Endothelial cell of umbilical vein (primary cell): ENCODE data around the gene EXOSC2. TPM values are rescaled to one million over a fixed set of nuclear protein-coding genes. Genes with fewer than 3 reads are reported as not detected.

ENCODE experiments used
- BruUV-seq: library from RNA; stranded (reverse); fragments of 400-500 nt; replicated peaks from 2 replicates; lab custom pipeline; 2021; lab: Mats Ljungman, UMichigan
- CTCF ChIA-PET: fragments of 300-600, 350-600 bp; sonication (Branson Sonifier 250); formaldehyde crosslinking; loops from one replicate; lab custom pipeline; 2021; ENCODE audit warnings: antibody characterized with exemption, inconsistent platforms; lab: Charles Lee
- POLR2A ChIA-PET: fragments of 300-600, 350-600 bp; sonication (Branson Sonifier 250); formaldehyde crosslinking; loops from one replicate; lab custom pipeline; 2021; ENCODE audit warnings: antibody characterized with exemption, inconsistent platforms; lab: Charles Lee
- DNase-seq: peaks from one replicate; pipeline ENCODE4 v3.0.0-alpha.2; 2011; ENCODE audit warnings: low read depth, low spot score
- FAIRE-seq: peaks from 2 replicates; lab custom pipeline; 2011; peaks lifted over from hg19 to GRCh38; lab: Jason Lieb, UNC
- H2AFZ ChIP-seq: 2 replicates; pipeline ENCODE4 v1.6.0; 2012; ENCODE audit warnings: low read depth, low read length, control low read depth, inconsistent platforms
- H3K27ac ChIP-seq: 2 replicates; pipeline ENCODE4 v1.5.1; 2011; ENCODE audit warnings: low read depth, mild to moderate bottlenecking, control low read depth, low read length, moderate library complexity; ENCODE audit not compliant: insufficient read depth
- H3K27me3 ChIP-seq, 2 experiments: 2 replicates each; pipeline versions ENCODE4 v1.6.0 to v1.6.1; 2011; ENCODE audit warnings: low read length in 2 of 2, mixed read lengths in 1 of 2; ENCODE audit not compliant: control insufficient read depth in 2 of 2, insufficient read depth in 2 of 2
- H3K36me3 ChIP-seq, 2 experiments: 2 replicates in 1 of 2; 3 replicates in 1 of 2; pipeline ENCODE4 v1.5.1; 2011; ENCODE audit warnings: low read length in 2 of 2, mild to moderate bottlenecking in 1 of 2, moderate library complexity in 1 of 2; ENCODE audit not compliant: control insufficient read depth in 2 of 2, insufficient read depth in 2 of 2; ENCODE audit errors: extremely low read depth in 1 of 2
- H3K4me1 ChIP-seq: 3 replicates; pipeline ENCODE4 v1.5.1; 2011; ENCODE audit warnings: mild to moderate bottlenecking, low read length; ENCODE audit not compliant: control insufficient read depth, insufficient read depth; ENCODE audit errors: extremely low read depth
- H3K4me2 ChIP-seq: 2 replicates; pipeline ENCODE4 v1.6.1; 2011; ENCODE audit warnings: low read length, control low read depth, mixed read lengths; ENCODE audit not compliant: insufficient read depth
- H3K4me3 ChIP-seq, 3 experiments: fragments of 200-600 bp in 1 of 3; sonication (generic), shearing (Covaris generic) in 1 of 3; replicated peaks in 1 of 3; 2 replicates each; pipeline ENCODE4 v1.5.1; 2011 to 2016; ENCODE audit warnings: control low read depth in 3 of 3, low read length in 3 of 3, mild to moderate bottlenecking in 2 of 3, inconsistent platforms in 1 of 3, low read depth in 1 of 3, moderate library complexity in 1 of 3; ENCODE audit not compliant: insufficient read depth in 1 of 3
- H3K79me2 ChIP-seq: 2 replicates; pipeline ENCODE4 v1.6.0; 2012; ENCODE audit warnings: low read length, inconsistent platforms; ENCODE audit not compliant: control insufficient read depth, insufficient read depth
- H3K9ac ChIP-seq: replicated peaks from 2 replicates; pipeline ENCODE3; 2011; ENCODE audit warnings: low read length, control low read depth; ENCODE audit not compliant: insufficient read depth; ENCODE audit errors: extremely low read depth
- H3K9me1 ChIP-seq: replicated peaks from 3 replicates; pipeline ENCODE4 v1.6.0; 2011; ENCODE audit warnings: mild to moderate bottlenecking, low read length; ENCODE audit not compliant: control insufficient read depth, insufficient read depth; ENCODE audit errors: extremely low read depth
- H3K9me3 ChIP-seq: replicated peaks from 2 replicates; pipeline ENCODE4 v1.5.1; 2012; ENCODE audit warnings: low read length, inconsistent platforms; ENCODE audit not compliant: control insufficient read depth, insufficient read depth
- H4K20me1 ChIP-seq: replicated peaks from 2 replicates; pipeline ENCODE3; 2011; ENCODE audit warnings: mild to moderate bottlenecking, low read length; ENCODE audit not compliant: control insufficient read depth, insufficient read depth; ENCODE audit errors: extremely low read depth
- CTCF ChIP-seq, 2 donors: IDR thresholded peaks; 1 replicate in 1 of 2; 2 replicates in 1 of 2; pipeline ENCODE4 v1.5.1; 2011; ENCODE audit warnings: low read length in 2 of 2, mild to moderate bottlenecking in 2 of 2, moderate library complexity in 2 of 2, control low read depth in 1 of 2, inconsistent platforms in 1 of 2, low read depth in 1 of 2; ENCODE audit not compliant: insufficient read depth in 1 of 2; ENCODE audit errors: extremely low read depth in 1 of 2
- EZH2 ChIP-seq: IDR thresholded peaks from 2 replicates; pipeline ENCODE4 v1.6.1; 2012; ENCODE audit warnings: borderline replicate concordance, low read depth, mild to moderate bottlenecking, moderate library complexity, low read length, inconsistent platforms; ENCODE audit not compliant: severe bottlenecking
- FOS ChIP-seq: IDR thresholded peaks from 2 replicates; pipeline ENCODE4 v1.6.1; 2011; ENCODE audit warnings: mild to moderate bottlenecking, low read length, moderate library complexity, borderline replicate concordance; ENCODE audit not compliant: insufficient read depth
- GATA2 ChIP-seq: IDR thresholded peaks from 2 replicates; pipeline ENCODE4 v1.7.0; 2011; ENCODE audit warnings: low read depth, mild to moderate bottlenecking, moderate library complexity, mixed read lengths, low read length; ENCODE audit not compliant: insufficient read length, insufficient read depth
- JUN ChIP-seq: IDR thresholded peaks from 2 replicates; pipeline ENCODE4 v1.6.1; 2011; ENCODE audit warnings: borderline replicate concordance, low read depth; ENCODE audit not compliant: insufficient read length, insufficient read depth
- MAX ChIP-seq: IDR thresholded peaks from 2 replicates; pipeline ENCODE4 v1.6.1; 2011; ENCODE audit not compliant: insufficient read depth, insufficient read length
- MYC ChIP-seq: IDR thresholded peaks from one replicate; pipeline ENCODE4 v1.6.1; 2011; ENCODE audit warnings: mild to moderate bottlenecking, low read depth, low read length
- POLR2A ChIP-seq: IDR thresholded peaks from 2 replicates; pipeline ENCODE4 v1.6.1; 2012; ENCODE audit warnings: low read depth, mild to moderate bottlenecking, control low read depth, low read length
- POLR2AphosphoS5 ChIP-seq: IDR thresholded peaks from 2 replicates; pipeline ENCODE4 v1.6.1; 2012; ENCODE audit warnings: low read depth, mild to moderate bottlenecking, control low read depth, low read length, moderate library complexity; ENCODE audit not compliant: insufficient read depth
- dilution Hi-C: fragments of 300-500 bp; cut with MboI; formaldehyde crosslinking; loops from one replicate; pipeline ENCODE4 v1.15.0; 2019; ENCODE audit warnings: low sequenced_read_pairs; ENCODE audit not compliant: extremely low pct_ligation_motif_present
- intact Hi-C: fragments of 100-400 bp; cut with micrococcal nuclease; formaldehyde crosslinking; loops from one replicate; pipeline ENCODE4 v1.10.0; 2022
- polyA plus RNA-seq, 4 experiments: library from polyadenylated mRNA; depleted of rRNA in 3 of 4; stranded (reverse) in 3 of 4; unstranded in 1 of 4; fragments of >200 nt; gene quantifications; 2 replicates each; pipeline versions ENCODE4 v1.2.1 to v1.2.3, GENCODE V29; 2011 to 2012; ENCODE audit warnings: missing spikeins in 1 of 4
- total RNA-seq: library from RNA; stranded (reverse); gene quantifications from 2 replicates; pipeline ENCODE4 v1.2.3, GENCODE V29; 2021

Gene EXOSC2
- total and polyA plus RNA-seq, 2 donors (not counting 3 experiments of a cell fraction or from before 2014, with no cell fraction given) = 25.5 to 44.4 TPM

- intact Hi-C loops (loop anchor here (1.0 to 5.0 kb wide), 2 partner anchors 100 to 221 kb away; no protein-coding TSS in a partner anchor), dilution Hi-C loops (loop anchor here (25.0 kb wide), 1 partner anchor 180 kb away; no protein-coding TSS in a partner anchor)
- H3K4me1 ChIP-seq = peaks cover 11% of the 10 kb centered on the region
- no peaks in the 10 kb centered on the region for H3K36me3 ChIP-seq
- no peak for TF ChIP-seq GATA2
- no peak for TF ChIP-seq CTCF (IDR thresholded peaks at IDR 0.05; ENCODE audit: extremely low read depth in 1 of 2, insufficient read depth in 1 of 2, low read depth in 1 of 2, low read length in 2 of 2)
- no peak for TF ChIP-seq JUN
- TF ChIP-seq POLR2AphosphoS5 = no peak
- TF ChIP-seq POLR2A = no peak
- TF ChIP-seq FOS = no peak
- no peak for TF ChIP-seq MYC
- TF ChIP-seq MAX = no peak
- no peak for TF ChIP-seq EZH2
- peak overlapping the region; percentile 72 for H3K4me2 ChIP-seq
- H3K79me2 ChIP-seq = no peaks in the 10 kb centered on the region
- FAIRE-seq (no peak), DNase-seq (peak; percentile 23)
- no peaks in the 10 kb centered on the region for H3K9me1 ChIP-seq
- CTCF ChIA-PET = interaction anchor here (1.0 to 3.3 kb wide), 14 partner anchors 11 to 267 kb away, joined by 3 to 163 read pairs (median 6); partner anchors contain the start of gene EXOSC2
- H3K4me3 ChIP-seq = peak overlapping the region; percentile 30 to 43 (median 35)
- POLR2A ChIA-PET = no interaction called here
- BruUV-seq = no TSS peak
- no peak overlapping the region for H3K9ac ChIP-seq
- no peak overlapping the region for H3K27ac ChIP-seq
- H3K9me3 ChIP-seq = no peaks in the 10 kb centered on the region
- no peaks in the 10 kb centered on the region for H4K20me1 ChIP-seq
- peak overlapping the region; percentile 95 for H2AFZ ChIP-seq
- H3K27me3 ChIP-seq = peaks cover 0 to 3% of the 10 kb centered on the region in 2 experiments
Observed at GRCh38 chr9:130681769-130682420, 11.7 kb upstream of the EXOSC2 start.
